Neuronal stem cell (in vitro differentiated cells): Measurements from ENCODE around the gene NALF2.

ENCODE experiments used
- DNase-seq: peaks from one replicate; pipeline ENCODE4 v3.0.0-alpha.2; 2013; ENCODE audit warnings: low spot score
- H2AFZ ChIP-seq: one replicate; pipeline ENCODE4 v1.6.1; 2013; ENCODE audit warnings: mild to moderate bottlenecking, low read length, inconsistent platforms
- H2AK5ac ChIP-seq: 2 replicates; pipeline ENCODE4 v1.6.1; 2013; ENCODE audit warnings: low read depth, mild to moderate bottlenecking, inconsistent platforms, low read length, moderate library complexity, mixed read lengths
- H2BK120ac ChIP-seq: 2 replicates; pipeline ENCODE4 v1.6.1; 2013; ENCODE audit warnings: low read depth, mild to moderate bottlenecking, inconsistent platforms, low read length, moderate library complexity, mixed read lengths
- H2BK12ac ChIP-seq: one replicate; pipeline ENCODE4 v1.6.1; 2013; ENCODE audit warnings: low read length, inconsistent platforms
- H2BK15ac ChIP-seq: 2 replicates; pipeline ENCODE4 v1.6.1; 2013; ENCODE audit warnings: mild to moderate bottlenecking, low read length, inconsistent platforms, mixed read lengths
- H2BK5ac ChIP-seq: one replicate; pipeline ENCODE4 v1.6.1; 2013; ENCODE audit warnings: inconsistent platforms, mild to moderate bottlenecking, low read length, moderate library complexity
- H3K14ac ChIP-seq: one replicate; pipeline ENCODE4 v1.6.1; 2013; ENCODE audit warnings: low read length, inconsistent platforms
- H3K18ac ChIP-seq: 2 replicates; pipeline ENCODE4 v1.6.1; 2013; ENCODE audit warnings: low read length, inconsistent platforms
- H3K23ac ChIP-seq: 2 replicates; pipeline ENCODE4 v1.6.1; 2013; ENCODE audit warnings: low read depth, mild to moderate bottlenecking, mixed read lengths, low read length, inconsistent platforms; ENCODE audit not compliant: poor library complexity
- H3K27ac ChIP-seq: replicated peaks from 3 replicates; pipeline ENCODE4 v1.5.1; 2013; ENCODE audit warnings: low read length, inconsistent platforms
- H3K27me3 ChIP-seq, 3 experiments: 2 replicates each; pipeline ENCODE4 v1.6.1; 2013; ENCODE audit warnings: low read length in 3 of 3, mild to moderate bottlenecking in 2 of 3, inconsistent platforms in 1 of 3, low read depth in 1 of 3, mixed read lengths in 1 of 3, moderate library complexity in 1 of 3; ENCODE audit not compliant: control insufficient read depth in 3 of 3, insufficient read depth in 3 of 3
- H3K36me3 ChIP-seq, 2 donors: replicated peaks in 1 of 2; 2 replicates each; pipeline ENCODE4 v1.6.1; 2013; ENCODE audit warnings: low read length in 2 of 2; ENCODE audit not compliant: control insufficient read depth in 2 of 2, insufficient read depth in 2 of 2
- H3K4ac ChIP-seq: 2 replicates; pipeline ENCODE4 v1.6.1; 2013; ENCODE audit warnings: inconsistent platforms, mild to moderate bottlenecking, low read length, moderate library complexity
- H3K4me1 ChIP-seq, 2 donors: 1 replicate in 1 of 2; 2 replicates in 1 of 2; pipeline ENCODE4 v1.6.1; 2013; ENCODE audit warnings: low read length in 2 of 2, low read depth in 1 of 2; ENCODE audit not compliant: control insufficient read depth in 2 of 2, insufficient read depth in 1 of 2
- H3K4me2 ChIP-seq: one replicate; pipeline ENCODE4 v1.6.1; 2013; ENCODE audit warnings: mild to moderate bottlenecking, low read length, inconsistent platforms; ENCODE audit not compliant: insufficient read depth, poor library complexity, severe bottlenecking
- H3K4me3 ChIP-seq, 2 donors: 2 replicates each; pipeline ENCODE4 v1.5.1; 2013; ENCODE audit warnings: low read length in 2 of 2, mild to moderate bottlenecking in 2 of 2, inconsistent platforms in 1 of 2, moderate library complexity in 1 of 2
- H3K79me1 ChIP-seq: one replicate; pipeline ENCODE4 v1.6.1; 2013; ENCODE audit warnings: low read depth, mild to moderate bottlenecking, inconsistent platforms, low read length, moderate library complexity
- H3K9ac ChIP-seq: one replicate; pipeline ENCODE4 v1.6.1; 2013; ENCODE audit warnings: mild to moderate bottlenecking, low read depth, low read length, inconsistent platforms; ENCODE audit not compliant: poor library complexity
- H3K9me3 ChIP-seq, 2 donors: replicated peaks in 1 of 2; 2 replicates each; pipeline versions ENCODE3 to v1.6.1; 2013; ENCODE audit warnings: low read length in 2 of 2, mild to moderate bottlenecking in 2 of 2, inconsistent platforms in 1 of 2, low read depth in 1 of 2, mixed read lengths in 1 of 2, moderate library complexity in 1 of 2; ENCODE audit not compliant: control insufficient read depth in 2 of 2, insufficient read depth in 1 of 2
- H4K8ac ChIP-seq: one replicate; pipeline ENCODE4 v1.6.1; 2013; ENCODE audit warnings: low read depth, mild to moderate bottlenecking, inconsistent platforms, low read length, moderate library complexity
- H4K91ac ChIP-seq: one replicate; pipeline ENCODE4 v1.6.1; 2013; ENCODE audit warnings: low read length, low read depth, mild to moderate bottlenecking, inconsistent platforms; ENCODE audit not compliant: poor library complexity
- WGBS, 2 donors: extraction: QIAGEN DNeasy Blood & Tissue Kit; methylation state at CpG; one replicate each; pipeline ENCODE4 v1.1.7; 2013; ENCODE audit warnings: missing lambda C conversion rate in 2 of 2, mixed read lengths in 1 of 2; ENCODE audit not compliant: insufficient read length in 2 of 2, insufficient replicate concordance in 1 of 2; ENCODE audit errors: extremely low coverage in 2 of 2; 5-methylcytosine and 5-hydroxymethylcytosine counted together

NALF2 gene

DNA sequence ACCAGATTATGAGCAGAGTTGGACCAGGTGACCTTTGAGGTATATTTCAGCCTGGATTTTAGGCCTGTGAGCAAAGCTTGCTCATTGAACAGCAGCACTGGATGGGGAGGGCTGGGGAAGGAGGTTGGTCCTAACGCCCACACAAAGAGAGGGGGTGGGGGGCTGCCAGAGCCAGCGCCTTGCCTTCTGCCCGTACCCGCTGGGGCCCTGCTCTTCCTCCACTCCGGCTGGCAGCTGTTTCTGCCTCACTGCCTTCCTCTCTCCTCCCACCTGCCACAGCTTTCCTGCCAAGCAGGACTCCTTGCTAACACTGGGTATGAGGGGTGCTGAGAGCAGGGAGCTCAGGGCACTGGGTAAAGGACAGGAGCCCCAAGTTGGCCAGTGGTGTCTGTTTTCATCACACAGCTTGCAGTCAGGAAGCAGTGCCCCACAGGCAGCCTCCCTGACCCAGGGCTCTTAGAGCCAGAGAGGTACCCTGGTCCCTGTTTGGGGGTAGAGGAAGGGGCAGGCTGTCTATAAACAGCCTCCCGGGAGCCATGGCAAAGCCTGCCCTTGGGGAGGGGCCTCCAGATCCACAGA lies 6.1 kb downstream of the NALF2 start:
- Histone ChIP-seq H2AFZ (no peak overlapping the region), H3K9ac (no peak overlapping the region), H2BK120ac (no peak overlapping the region), H3K4me3 (no peak overlapping the region), H3K14ac (no peak overlapping the region), H2BK12ac (no peak overlapping the region), H4K91ac (no peak overlapping the region), H3K79me1 (no peaks in the 10 kb centered on the region), H2BK5ac (no peak overlapping the region), H3K23ac (no peak overlapping the region), H3K27me3 (peaks cover 0 to 7% (median 4%) of the 10 kb centered on the region in 3 experiments), H3K36me3 (no peaks in the 10 kb centered on the region), H2BK15ac (no peak overlapping the region), H3K9me3 (no peaks in the 10 kb centered on the region), H3K27ac (no peak overlapping the region), H4K8ac (no peak overlapping the region), H3K4me2 (no peak overlapping the region), H2AK5ac (no peak overlapping the region), H3K18ac (no peak overlapping the region), H3K4ac (no peak overlapping the region), H3K4me1 (peaks cover 0 to 9% of the 10 kb centered on the region in 2 donors)
- no CpG with 5 or more reads among the region's 6 CpGs for WGBS, 2 donors
- no peak for DNase-seq

- Histone ChIP-seq H3K36me3 (no peaks in the 10 kb centered on the region), H3K79me1 (no peaks in the 10 kb centered on the region), H4K91ac (no peak overlapping the region), H3K4me3 (no peak overlapping the region), H3K23ac (no peak overlapping the region), H2AFZ (no peak overlapping the region), H2BK15ac (no peak overlapping the region), H3K4me2 (no peak overlapping the region), H3K14ac (no peak overlapping the region), H4K8ac (no peak overlapping the region), H2BK120ac (no peak overlapping the region), H3K27me3 (peaks cover 0 to 7% (median 4%) of the 10 kb centered on the region in 3 experiments), H2BK12ac (no peak overlapping the region), H3K4me1 (peaks cover 0 to 9% of the 10 kb centered on the region in 2 donors), H3K4ac (no peak overlapping the region), H3K27ac (no peak overlapping the region), H3K9me3 (no peaks in the 10 kb centered on the region), H3K9ac (peak overlapping the region; percentile 30), H2BK5ac (no peak overlapping the region), H2AK5ac (no peak overlapping the region), H3K18ac (no peak overlapping the region)
- WGBS, 2 donors, result 100% methylated on average over 1 of the region's 3 CpGs
- DNase-seq, result no peak
Measured at GRCh38 chrX:69510914-69511513, 6.9 kb downstream of the NALF2 start.

DNA sequence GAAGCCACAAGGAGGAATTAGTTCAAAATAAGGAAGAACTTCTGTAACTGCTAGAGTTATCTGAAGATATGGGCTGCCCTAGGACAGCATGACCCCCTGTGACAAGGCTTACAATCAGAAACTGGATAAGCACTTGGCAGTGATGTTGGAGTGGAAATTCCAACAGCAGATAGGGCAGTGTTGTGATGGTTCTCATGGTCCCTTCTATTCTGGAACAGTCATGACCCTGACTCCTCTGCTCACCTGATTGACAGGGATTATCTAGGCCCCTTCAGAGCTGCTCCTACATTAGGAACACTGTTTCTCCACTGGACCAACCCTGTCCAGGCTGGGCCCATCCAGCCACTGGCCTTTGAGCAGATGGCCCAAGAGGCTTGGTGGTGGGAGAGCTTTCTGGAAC lies 17.9 kb downstream of the NALF2 start:
- Histone ChIP-seq H3K4ac (no peak overlapping the region), H2AFZ (no peak overlapping the region), H4K8ac (no peak overlapping the region), H3K18ac (no peak overlapping the region), H4K91ac (no peak overlapping the region), H2BK12ac (no peak overlapping the region), H3K4me2 (no peak overlapping the region), H2BK5ac (no peak overlapping the region), H3K79me1 (no peaks in the 10 kb centered on the region), H2BK15ac (no peak overlapping the region), H3K23ac (no peak overlapping the region), H3K9me3 (no peaks in the 10 kb centered on the region), H3K14ac (no peak overlapping the region), H3K9ac (no peak overlapping the region), H3K4me1 (peaks cover 0 to 8% of the 10 kb centered on the region in 2 donors), H3K27ac (no peak overlapping the region), H2BK120ac (no peak overlapping the region), H3K36me3 (no peaks in the 10 kb centered on the region), H3K4me3 (no peak overlapping the region), H2AK5ac (no peak overlapping the region), H3K27me3 (no peaks in the 10 kb centered on the region)
- DNase-seq, result no peak

DNA sequence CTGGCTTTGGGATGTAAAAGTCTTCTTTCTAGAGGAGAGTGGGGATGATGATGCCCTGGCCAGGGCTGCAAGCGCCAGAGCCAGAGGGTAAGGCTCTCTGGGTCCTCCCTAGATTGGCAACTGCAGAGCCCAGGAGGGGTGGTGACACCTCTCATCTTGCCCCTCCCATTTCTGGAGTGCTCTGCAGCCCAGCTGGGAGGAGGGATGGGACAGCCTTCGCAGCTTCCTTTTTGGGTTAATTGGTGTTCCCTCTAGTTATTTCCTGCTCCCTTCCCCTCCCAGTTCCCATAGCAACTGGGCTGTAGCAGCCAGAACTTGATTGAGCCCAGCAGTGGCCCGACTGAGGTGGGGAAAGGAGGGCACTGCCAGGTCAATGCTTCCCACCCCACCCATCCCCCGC lies 19.2 kb downstream of the NALF2 start:
- H3K4me3 ChIP-seq, result no peak overlapping the region
- H2AK5ac ChIP-seq, result no peak overlapping the region
- H3K23ac ChIP-seq, result no peak overlapping the region
- no peak overlapping the region for H3K9ac ChIP-seq
- H3K79me1 ChIP-seq, result no peaks in the 10 kb centered on the region
- no peaks in the 10 kb centered on the region for H3K9me3 ChIP-seq
- no peak overlapping the region for H2BK12ac ChIP-seq
- H3K36me3 ChIP-seq, result no peaks in the 10 kb centered on the region
- DNase-seq, result no peak
- H3K14ac ChIP-seq, result no peak overlapping the region
- no peak overlapping the region for H2BK120ac ChIP-seq
- H2BK15ac ChIP-seq, result no peak overlapping the region
- H3K18ac ChIP-seq, result no peak overlapping the region
- H2AFZ ChIP-seq, result no peak overlapping the region
- no peak overlapping the region for H4K91ac ChIP-seq
- no peaks in the 10 kb centered on the region for H3K27me3 ChIP-seq
- no peak overlapping the region for H3K4ac ChIP-seq
- no peak overlapping the region for H4K8ac ChIP-seq
- H3K27ac ChIP-seq, result no peak overlapping the region
- H3K4me1 ChIP-seq, result peaks cover 0 to 8% of the 10 kb centered on the region in 2 donors
- WGBS, 2 donors, result no CpG with 5 or more reads among the region's 4 CpGs
- no peak overlapping the region for H2BK5ac ChIP-seq
- no peak overlapping the region for H3K4me2 ChIP-seq
